Mesendoderm (in vitro differentiated cells): ENCODE results near the gene GNG7.

Experiments used
- DNase-seq: peaks from one replicate; pipeline ENCODE4 v3.0.0; 2013
- H2AK5ac ChIP-seq: 2 replicates; pipeline ENCODE4 v1.6.1; 2013; ENCODE audit warnings: low read length, inconsistent platforms
- H2BK120ac ChIP-seq: 2 replicates; pipeline ENCODE4 v1.6.1; 2013; ENCODE audit warnings: low read depth, mild to moderate bottlenecking, low read length, moderate library complexity, mixed read lengths
- H2BK15ac ChIP-seq: replicated peaks from 2 replicates; pipeline ENCODE4 v1.6.1; 2013; ENCODE audit warnings: low read depth, mild to moderate bottlenecking, moderate library complexity
- H2BK5ac ChIP-seq: 2 replicates; pipeline ENCODE4 v1.6.1; 2013; ENCODE audit warnings: low read length, inconsistent platforms
- H3K18ac ChIP-seq: 2 replicates; pipeline ENCODE4 v1.6.1; 2013; ENCODE audit warnings: mild to moderate bottlenecking, low read length, mixed read lengths
- H3K23ac ChIP-seq: one replicate; pipeline ENCODE4 v1.6.1; 2013; ENCODE audit warnings: low read length
- H3K27ac ChIP-seq: 2 replicates; pipeline ENCODE4 v1.5.1; 2013; ENCODE audit warnings: low read depth, mild to moderate bottlenecking, inconsistent platforms, low read length, moderate library complexity
- H3K27me3 ChIP-seq: 2 replicates; pipeline ENCODE4 v1.6.1; 2013; ENCODE audit warnings: low read length, control low read depth, mild to moderate bottlenecking, inconsistent platforms; ENCODE audit not compliant: insufficient read depth, poor library complexity
- H3K36me3 ChIP-seq: 2 replicates; pipeline ENCODE4 v1.6.1; 2013; ENCODE audit warnings: low read length, inconsistent platforms; ENCODE audit not compliant: control insufficient read depth, insufficient read depth
- H3K4ac ChIP-seq: one replicate; pipeline ENCODE4 v1.6.1; 2013; ENCODE audit warnings: low read depth, mild to moderate bottlenecking, low read length, moderate library complexity
- H3K4me1 ChIP-seq: 2 replicates; pipeline ENCODE4 v1.6.1; 2013; ENCODE audit warnings: low read depth, low read length, inconsistent platforms; ENCODE audit not compliant: control insufficient read depth
- H3K4me2 ChIP-seq: 2 replicates; pipeline ENCODE4 v1.6.1; 2013; ENCODE audit warnings: low read length
- H3K4me3 ChIP-seq: 2 replicates; pipeline ENCODE4 v1.5.1; 2013; ENCODE audit warnings: mild to moderate bottlenecking, low read length
- H3K56ac ChIP-seq: one replicate; pipeline ENCODE4 v1.6.1; 2013; ENCODE audit warnings: low read length
- H3K79me1 ChIP-seq: 2 replicates; pipeline ENCODE4 v1.6.1; 2013; ENCODE audit warnings: low read length, inconsistent platforms
- H3K79me2 ChIP-seq: 2 replicates; pipeline ENCODE4 v1.6.1; 2013; ENCODE audit warnings: mild to moderate bottlenecking, low read length; ENCODE audit not compliant: control insufficient read depth, insufficient read depth
- H3K9ac ChIP-seq: 2 replicates; pipeline ENCODE4 v1.6.1; 2013; ENCODE audit warnings: low read length, inconsistent platforms
- H4K5ac ChIP-seq: one replicate; pipeline ENCODE4 v1.6.1; 2013; ENCODE audit warnings: low read length
- H4K8ac ChIP-seq: one replicate; pipeline ENCODE4 v1.6.1; 2013; ENCODE audit warnings: low read depth, mild to moderate bottlenecking, control low read depth, low read length, moderate library complexity
- WGBS: extraction: QIAGEN DNeasy Blood & Tissue Kit; methylation state at CpG from one replicate; pipeline ENCODE4 v1.1.7; 2013; ENCODE audit warnings: low lambda C conversion rate, missing lambda C conversion rate; ENCODE audit not compliant: insufficient coverage; ENCODE audit errors: extremely low coverage; 5-methylcytosine and 5-hydroxymethylcytosine counted together

Gene GNG7

GRCh38 chr19:2743099-2743498 lies 40.6 kb upstream of the GNG7 start:
- H2BK5ac ChIP-seq: no peak overlapping the region
- H4K8ac ChIP-seq: no peak overlapping the region
- no peaks in the 10 kb centered on the region for H3K79me2 ChIP-seq
- no peak overlapping the region for H3K18ac ChIP-seq
- H3K36me3 ChIP-seq: no peaks in the 10 kb centered on the region
- no peak overlapping the region for H2AK5ac ChIP-seq
- no peak overlapping the region for H3K56ac ChIP-seq
- no peak overlapping the region for H2BK120ac ChIP-seq
- peaks cover 2% of the 10 kb centered on the region for H3K27me3 ChIP-seq
- H3K79me1 ChIP-seq: peaks cover 2% of the 10 kb centered on the region
- no peak overlapping the region for H3K9ac ChIP-seq
- WGBS: no CpG with 5 or more reads among the region's 8 CpGs
- no peak overlapping the region for H4K5ac ChIP-seq
- H3K4me1 ChIP-seq: no peaks in the 10 kb centered on the region
- no peak overlapping the region for H2BK15ac ChIP-seq
- no peak overlapping the region for H3K27ac ChIP-seq
- no peak overlapping the region for H3K4me3 ChIP-seq
- H3K4ac ChIP-seq: no peak overlapping the region
- no peak for DNase-seq
- no peak overlapping the region for H3K23ac ChIP-seq
- no peak overlapping the region for H3K4me2 ChIP-seq

- H3K56ac ChIP-seq: no peak overlapping the region
- H3K4me2 ChIP-seq: no peak overlapping the region
- H3K27ac ChIP-seq: no peak overlapping the region
- DNase-seq: no peak
- no peak overlapping the region for H3K4ac ChIP-seq
- H4K8ac ChIP-seq: no peak overlapping the region
- peaks cover 2% of the 10 kb centered on the region for H3K27me3 ChIP-seq
- H3K4me1 ChIP-seq: no peaks in the 10 kb centered on the region
- no CpG with 5 or more reads among the region's 13 CpGs for WGBS
- no peak overlapping the region for H2AK5ac ChIP-seq
- peaks cover 2% of the 10 kb centered on the region for H3K36me3 ChIP-seq
- no peak overlapping the region for H3K9ac ChIP-seq
- H2BK120ac ChIP-seq: no peak overlapping the region
- peaks cover 2% of the 10 kb centered on the region for H3K79me1 ChIP-seq
- H4K5ac ChIP-seq: no peak overlapping the region
- no peak overlapping the region for H3K23ac ChIP-seq
- H3K79me2 ChIP-seq: no peaks in the 10 kb centered on the region
- no peak overlapping the region for H3K4me3 ChIP-seq
- H2BK15ac ChIP-seq: no peak overlapping the region
- H3K18ac ChIP-seq: no peak overlapping the region
- no peak overlapping the region for H2BK5ac ChIP-seq
Observed at GRCh38 chr19:2740314-2740656, 37.8 kb upstream of the GNG7 start.

- Histone ChIP-seq H3K36me3 (peaks cover 2% of the 10 kb centered on the region), H4K5ac (no peak within 1 kb of the TSS), H3K4me2 (peak within 1 kb of the TSS; percentile 83), H4K8ac (no peak within 1 kb of the TSS), H2AK5ac (no peak within 1 kb of the TSS), H2BK5ac (no peak within 1 kb of the TSS), H3K9ac (peak within 1 kb of the TSS; percentile 75), H2BK15ac (no peak within 1 kb of the TSS), H3K27ac (no peak within 1 kb of the TSS), H3K4ac (peak within 1 kb of the TSS; percentile 41), H3K56ac (peak within 1 kb of the TSS; percentile 87), H3K79me1 (peaks cover 2% of the 10 kb centered on the region), H3K18ac (peak within 1 kb of the TSS; percentile 76), H3K23ac (no peak within 1 kb of the TSS), H3K27me3 (peaks cover 2% of the 10 kb centered on the region), H3K4me1 (no peaks in the 10 kb centered on the region), H3K79me2 (no peaks in the 10 kb centered on the region), H2BK120ac (no peak within 1 kb of the TSS), H3K4me3 (peak within 1 kb of the TSS; percentile 93)
- no CpG with 5 or more reads among the region's 64 CpGs for WGBS
- peak; percentile 99 for DNase-seq
Observed at GRCh38 chr19:2739602-2740313, 37.3 kb upstream of the GNG7 start, which contains the start of gene SLC39A3. TSS of gene SLC39A3 (minus strand) at chr19:2740017. CDS start at chr19:2737257, 2,760 bp downstream.

- no peak for DNase-seq
- no peak overlapping the region for H2BK120ac ChIP-seq
- no peak overlapping the region for H3K4me3 ChIP-seq
Observed at GRCh38 chr19:2736550-2737190, 34.2 kb upstream of the GNG7 start.

GRCh38 chr19:2735374-2735773 lies 32.9 kb upstream of the GNG7 start:
- H3K23ac ChIP-seq: no peak overlapping the region
- no peaks in the 10 kb centered on the region for H3K79me2 ChIP-seq
- no peak overlapping the region for H2BK5ac ChIP-seq
- no CpG with 5 or more reads among the region's 12 CpGs for WGBS
- no peak overlapping the region for H3K4ac ChIP-seq
- H3K27me3 ChIP-seq: no peaks in the 10 kb centered on the region
- no peak overlapping the region for H2AK5ac ChIP-seq
- H3K4me3 ChIP-seq: no peak overlapping the region
- no peak overlapping the region for H3K9ac ChIP-seq
- H3K4me1 ChIP-seq: no peaks in the 10 kb centered on the region
- no peak overlapping the region for H3K56ac ChIP-seq
- no peak overlapping the region for H3K4me2 ChIP-seq
- no peak overlapping the region for H4K5ac ChIP-seq
- no peak overlapping the region for H2BK15ac ChIP-seq
- no peak overlapping the region for H3K18ac ChIP-seq
- H2BK120ac ChIP-seq: no peak overlapping the region
- H4K8ac ChIP-seq: no peak overlapping the region
- peaks cover 2% of the 10 kb centered on the region for H3K79me1 ChIP-seq
- DNase-seq: no peak
- H3K27ac ChIP-seq: no peak overlapping the region
- H3K36me3 ChIP-seq: peaks cover 2% of the 10 kb centered on the region

More at GRCh38 chr19:2736550-2737190, 34.2 kb upstream of the GNG7 start:
- no peak overlapping the region for H3K4ac ChIP-seq
- no peak overlapping the region for H3K4me2 ChIP-seq
- H3K4me1 ChIP-seq: no peaks in the 10 kb centered on the region
- H2BK5ac ChIP-seq: no peak overlapping the region
- no peaks in the 10 kb centered on the region for H3K27me3 ChIP-seq
- no peak overlapping the region for H3K9ac ChIP-seq
- WGBS: no CpG with 5 or more reads among the region's 15 CpGs
- H3K79me2 ChIP-seq: no peaks in the 10 kb centered on the region
- no peak overlapping the region for H3K18ac ChIP-seq
- H3K56ac ChIP-seq: no peak overlapping the region
- H3K36me3 ChIP-seq: peaks cover 2% of the 10 kb centered on the region
- H2BK15ac ChIP-seq: no peak overlapping the region
- no peak overlapping the region for H4K8ac ChIP-seq
- H3K79me1 ChIP-seq: peaks cover 2% of the 10 kb centered on the region
- no peak overlapping the region for H2AK5ac ChIP-seq
- H3K23ac ChIP-seq: no peak overlapping the region
- no peak overlapping the region for H4K5ac ChIP-seq
- no peak overlapping the region for H3K27ac ChIP-seq
